ENCODE results near the gene ADGRG3. TPM values are rescaled to one million over a fixed set of nuclear protein-coding genes. Genes with fewer than 3 reads are reported as not detected.

ADGRG3 gene
- polyA plus RNA-seq, 1 donor (not counting 4 experiments of a cell fraction or from before 2014, with no cell fraction given): not detected

GRCh38 chr16:57636184-57636583 lies 31.9 kb upstream of the ADGRG3 start:
- Histone ChIP-seq H3K4me2 (ENCODE audit: control insufficient read depth, extremely low read depth, insufficient read depth, low read depth, low read length) (no peak overlapping the region), H3K36me3 (ENCODE audit: control insufficient read depth in 2 of 2, extremely low read depth in 1 of 2, insufficient read depth in 2 of 2, low read length in 2 of 2) (peaks cover 16 to 17% of the 10 kb centered on the region in 2 experiments), H4K20me1 (ENCODE audit: control insufficient read depth, extremely low read depth, insufficient read depth, low read length) (peaks cover 17% of the 10 kb centered on the region), H3K9me3 (ENCODE audit: control insufficient read depth, low read depth, low read length) (no peaks in the 10 kb centered on the region), H2AFZ (ENCODE audit: control insufficient read depth, low read length) (no peak overlapping the region), H3K79me2 (ENCODE audit: control insufficient read depth, insufficient read depth, low read length) (peaks cover 13% of the 10 kb centered on the region), H3K4me1 (ENCODE audit: control insufficient read depth, extremely low read depth, insufficient read depth, low read length) (peaks cover 22% of the 10 kb centered on the region), H3K9me1 (ENCODE audit: control insufficient read depth, extremely low read depth, insufficient read depth, low read length) (peaks cover 2% of the 10 kb centered on the region), H3K9ac (ENCODE audit: control insufficient read depth, extremely low read depth, insufficient read depth, low read length) (no peak overlapping the region), H3K4me3 (ENCODE audit: control insufficient read depth in 2 of 3, extremely low read depth in 1 of 3, insufficient read depth in 2 of 3, low read depth in 1 of 3, low read length in 3 of 3) (no peak overlapping the region), H3K27me3 (ENCODE audit: control insufficient read depth, extremely low read depth, insufficient read depth, low read length) (no peaks in the 10 kb centered on the region), H3K27ac (ENCODE audit: control insufficient read depth, insufficient read depth, low read length) (no peak overlapping the region)
- DNase-seq (ENCODE audit: low read depth, low spot score): no peak
- no peak for FAIRE-seq
- no peak for TF ChIP-seq EZH2 (IDR thresholded peaks at IDR 0.05; ENCODE audit: low read length)
- TF ChIP-seq, protein P1, sequence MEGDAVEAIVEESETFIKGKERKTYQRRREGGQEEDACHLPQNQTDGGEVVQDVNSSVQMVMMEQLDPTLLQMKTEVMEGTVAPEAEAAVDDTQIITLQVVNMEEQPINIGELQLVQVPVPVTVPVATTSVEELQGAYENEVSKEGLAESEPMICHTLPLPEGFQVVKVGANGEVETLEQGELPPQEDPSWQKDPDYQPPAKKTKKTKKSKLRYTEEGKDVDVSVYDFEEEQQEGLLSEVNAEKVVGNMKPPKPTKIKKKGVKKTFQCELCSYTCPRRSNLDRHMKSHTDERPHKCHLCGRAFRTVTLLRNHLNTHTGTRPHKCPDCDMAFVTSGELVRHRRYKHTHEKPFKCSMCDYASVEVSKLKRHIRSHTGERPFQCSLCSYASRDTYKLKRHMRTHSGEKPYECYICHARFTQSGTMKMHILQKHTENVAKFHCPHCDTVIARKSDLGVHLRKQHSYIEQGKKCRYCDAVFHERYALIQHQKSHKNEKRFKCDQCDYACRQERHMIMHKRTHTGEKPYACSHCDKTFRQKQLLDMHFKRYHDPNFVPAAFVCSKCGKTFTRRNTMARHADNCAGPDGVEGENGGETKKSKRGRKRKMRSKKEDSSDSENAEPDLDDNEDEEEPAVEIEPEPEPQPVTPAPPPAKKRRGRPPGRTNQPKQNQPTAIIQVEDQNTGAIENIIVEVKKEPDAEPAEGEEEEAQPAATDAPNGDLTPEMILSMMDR (optimal IDR thresholded peaks at IDR 0.05 in 1 of 3, IDR thresholded peaks at IDR 0.05 in 1 of 3, conservative IDR thresholded peaks at IDR 0.05 in 1 of 3; ENCODE audit: extremely low read depth in 1 of 3, insufficient read depth in 2 of 3, low read length in 3 of 3): no peak
- dilution Hi-C loops (cut with MboI; ENCODE audit: extremely low pct_ligation_motif_present, low sequenced_read_pairs): no loop called here

DNA sequence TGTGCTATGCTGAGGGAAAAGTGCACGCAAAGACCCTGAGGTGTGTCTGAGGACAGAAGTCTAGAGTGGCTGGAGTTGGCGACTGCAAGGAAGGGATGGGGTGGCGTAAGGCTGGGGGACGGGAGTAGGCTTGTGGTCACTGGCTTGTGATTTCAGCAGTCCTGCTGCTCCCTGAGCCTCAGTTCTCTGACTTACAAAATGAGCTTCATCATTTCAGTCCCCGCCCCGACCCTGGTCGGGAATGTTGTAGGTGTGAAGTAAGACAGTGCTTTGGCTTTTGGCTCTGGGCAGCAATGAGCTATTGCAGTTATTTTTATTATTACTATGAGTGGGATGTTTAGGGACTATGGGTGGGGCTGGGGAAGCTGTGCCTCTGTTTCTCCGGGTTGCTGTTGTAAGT lies 31.1 kb upstream of the ADGRG3 start:
- peaks cover 17% of the 10 kb centered on the region for H4K20me1 ChIP-seq (ENCODE audit: control insufficient read depth, extremely low read depth, insufficient read depth, low read length)
- H2AFZ ChIP-seq (ENCODE audit: control insufficient read depth, low read length): no peak overlapping the region
- H3K27ac ChIP-seq (ENCODE audit: control insufficient read depth, insufficient read depth, low read length): no peak overlapping the region
- no peaks in the 10 kb centered on the region for H3K27me3 ChIP-seq (ENCODE audit: control insufficient read depth, extremely low read depth, insufficient read depth, low read length)
- no peaks in the 10 kb centered on the region for H3K9me3 ChIP-seq (ENCODE audit: control insufficient read depth, low read depth, low read length)
- peaks cover 13% of the 10 kb centered on the region for H3K79me2 ChIP-seq (ENCODE audit: control insufficient read depth, insufficient read depth, low read length)
- no peak for TF ChIP-seq EZH2 (IDR thresholded peaks at IDR 0.05; ENCODE audit: low read length)
- TF ChIP-seq, protein P1 (optimal IDR thresholded peaks at IDR 0.05 in 1 of 3, IDR thresholded peaks at IDR 0.05 in 1 of 3, conservative IDR thresholded peaks at IDR 0.05 in 1 of 3; ENCODE audit: extremely low read depth in 1 of 3, insufficient read depth in 2 of 3, low read length in 3 of 3): no peak
- no peak overlapping the region for H3K4me3 ChIP-seq (ENCODE audit: control insufficient read depth in 2 of 3, extremely low read depth in 1 of 3, insufficient read depth in 2 of 3, low read depth in 1 of 3, low read length in 3 of 3)
- peaks cover 2% of the 10 kb centered on the region for H3K9me1 ChIP-seq (ENCODE audit: control insufficient read depth, extremely low read depth, insufficient read depth, low read length)
- H3K36me3 ChIP-seq (ENCODE audit: control insufficient read depth in 2 of 2, extremely low read depth in 1 of 2, insufficient read depth in 2 of 2, low read length in 2 of 2): peaks cover 16 to 17% of the 10 kb centered on the region in 2 experiments
- FAIRE-seq (no peak), DNase-seq (ENCODE audit: low read depth, low spot score) (no peak)
- peaks cover 22% of the 10 kb centered on the region for H3K4me1 ChIP-seq (ENCODE audit: control insufficient read depth, extremely low read depth, insufficient read depth, low read length)
- no peak overlapping the region for H3K9ac ChIP-seq (ENCODE audit: control insufficient read depth, extremely low read depth, insufficient read depth, low read length)
- dilution Hi-C loops (cut with MboI; ENCODE audit: extremely low pct_ligation_motif_present, low sequenced_read_pairs): no loop called here
- H3K4me2 ChIP-seq (ENCODE audit: control insufficient read depth, extremely low read depth, insufficient read depth, low read depth, low read length): no peak overlapping the region
